Measurements from ENCODE around the gene SMPDL3B.

SMPDL3B gene, protein sequence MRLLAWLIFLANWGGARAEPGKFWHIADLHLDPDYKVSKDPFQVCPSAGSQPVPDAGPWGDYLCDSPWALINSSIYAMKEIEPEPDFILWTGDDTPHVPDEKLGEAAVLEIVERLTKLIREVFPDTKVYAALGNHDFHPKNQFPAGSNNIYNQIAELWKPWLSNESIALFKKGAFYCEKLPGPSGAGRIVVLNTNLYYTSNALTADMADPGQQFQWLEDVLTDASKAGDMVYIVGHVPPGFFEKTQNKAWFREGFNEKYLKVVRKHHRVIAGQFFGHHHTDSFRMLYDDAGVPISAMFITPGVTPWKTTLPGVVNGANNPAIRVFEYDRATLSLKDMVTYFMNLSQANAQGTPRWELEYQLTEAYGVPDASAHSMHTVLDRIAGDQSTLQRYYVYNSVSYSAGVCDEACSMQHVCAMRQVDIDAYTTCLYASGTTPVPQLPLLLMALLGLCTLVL

DNA sequence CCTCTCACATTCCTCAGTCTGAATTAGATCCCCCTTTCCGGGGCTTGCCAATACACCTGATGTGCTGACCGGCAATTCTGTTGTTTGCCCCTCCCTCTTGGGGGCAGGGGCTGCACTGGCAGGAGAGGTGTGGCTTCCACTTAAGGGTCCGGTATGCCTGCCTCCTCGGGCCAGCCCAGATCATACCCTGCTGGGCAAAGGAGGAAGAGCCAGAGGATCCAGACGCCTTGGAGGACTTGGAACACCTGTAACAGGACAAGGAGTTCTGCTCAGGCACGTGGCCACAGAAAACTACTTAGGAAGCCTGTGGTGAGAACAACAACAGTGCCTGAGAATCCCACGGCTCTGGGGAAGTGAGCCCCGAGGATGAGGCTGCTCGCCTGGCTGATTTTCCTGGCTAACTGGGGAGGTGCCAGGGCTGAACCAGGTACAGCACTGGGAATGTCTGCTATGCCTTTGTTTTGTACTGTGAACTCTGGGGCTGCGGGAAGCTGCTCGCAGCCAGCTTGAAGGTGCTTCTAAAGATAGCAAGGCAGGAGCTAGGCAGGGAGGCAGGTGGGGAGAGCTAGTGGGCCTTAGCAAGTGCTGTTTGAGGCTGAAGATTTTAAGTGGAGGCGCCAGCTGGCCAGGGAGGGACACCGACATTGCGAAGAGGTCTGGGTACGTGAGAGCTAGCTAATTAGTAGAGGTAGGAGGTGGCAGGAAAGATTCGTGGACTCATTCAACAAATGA, at the start of gene SMPDL3B:
Gene SMPDL3B (plus strand): TSS at position 183 of the 732 bp plus-strand sequence. CDS start 184 bp downstream, at position 367.
- DNase-seq, result peak; percentile 22

DNA sequence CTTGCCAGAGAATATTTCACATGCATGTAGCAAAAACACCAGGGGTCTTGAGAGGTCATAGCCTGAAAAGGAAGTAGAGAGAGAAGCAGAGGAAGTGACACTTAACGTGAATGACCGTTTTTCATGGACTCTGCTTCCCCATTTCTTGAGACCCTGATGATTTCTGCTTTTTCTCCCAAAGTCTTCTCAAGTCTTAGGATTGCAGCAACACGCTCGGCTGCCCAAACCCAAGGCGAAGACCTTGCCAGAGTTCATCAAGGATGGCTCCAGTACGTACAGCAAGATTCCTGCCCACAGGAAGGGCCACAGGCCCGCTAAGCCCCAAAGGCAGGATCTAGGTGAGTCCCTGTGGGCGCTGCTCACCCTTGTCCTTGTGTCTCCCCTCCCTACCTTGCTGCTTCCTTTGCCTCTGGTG, 49.7 kb upstream of the SMPDL3B start:
- DNase-seq, result no peak

DNA sequence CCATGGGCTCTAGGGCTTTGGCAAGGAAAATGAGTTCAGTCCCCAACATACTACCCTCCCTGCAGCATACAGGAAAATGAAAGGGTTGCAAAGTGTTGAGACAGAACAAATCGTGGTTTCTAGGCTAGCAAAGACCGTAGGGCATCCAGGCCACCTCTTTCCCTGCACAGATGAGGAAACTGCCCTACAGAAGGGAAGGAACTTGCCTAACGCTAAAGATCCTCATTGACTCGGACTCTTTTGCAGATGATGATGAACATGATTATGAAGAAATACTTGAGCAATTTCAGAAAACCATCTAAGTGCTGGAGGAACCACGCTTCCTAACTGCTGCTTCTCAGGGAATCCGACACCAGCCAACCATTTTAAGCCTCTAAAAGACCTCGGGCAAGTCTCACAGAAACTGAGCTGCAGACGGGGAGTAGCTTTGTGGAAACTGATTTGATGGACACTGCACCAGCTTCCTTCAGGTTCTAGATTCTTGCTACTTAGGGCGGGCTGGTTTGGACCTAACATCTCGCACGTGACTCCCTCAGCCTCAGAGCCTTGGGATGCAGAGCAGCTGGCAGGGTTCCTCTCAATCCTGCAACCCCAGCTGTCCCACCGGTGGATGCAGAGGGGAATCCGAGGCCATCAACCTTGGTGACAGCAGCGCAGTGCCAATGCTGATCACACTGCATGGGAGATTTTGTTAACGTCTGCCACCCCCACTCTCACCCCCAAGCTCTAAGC, 49.0 kb upstream of the SMPDL3B start:
- DNase-seq, result no peak

DNA sequence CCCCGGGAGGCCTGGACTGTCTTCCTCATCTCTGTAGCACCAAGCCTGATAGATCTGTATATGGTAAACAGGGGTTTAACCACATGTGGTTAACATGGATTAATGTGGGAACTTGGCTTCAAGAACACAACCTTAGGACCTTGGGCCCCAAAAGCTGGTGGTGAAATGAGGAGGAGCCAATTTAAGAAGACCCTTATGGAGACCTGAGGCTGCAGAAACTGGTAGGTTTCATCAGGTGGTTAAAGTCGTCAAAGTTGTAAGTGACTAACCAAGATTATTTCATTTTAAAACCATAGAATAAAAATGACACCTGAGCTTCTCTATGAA, 48.5 kb upstream of the SMPDL3B start:
- DNase-seq, result no peak

DNA sequence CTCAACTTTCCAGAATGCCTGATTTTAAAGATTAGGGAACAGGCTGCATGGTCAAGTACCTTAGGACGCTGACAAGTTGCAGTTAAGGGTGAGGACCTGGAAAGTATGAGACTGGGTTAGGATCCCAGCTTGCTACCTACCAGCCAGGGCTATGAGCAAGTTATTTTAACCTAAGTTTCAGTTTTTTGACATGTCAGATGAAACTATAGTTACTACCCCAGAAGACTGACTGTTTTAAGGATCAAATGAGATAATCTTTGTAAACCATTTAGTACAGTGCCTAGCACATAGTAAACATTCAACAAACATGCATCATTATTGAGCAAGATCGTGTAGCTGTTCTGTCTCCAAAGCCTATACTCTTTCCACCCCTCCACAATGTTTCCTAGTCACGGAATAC, 48.1 kb upstream of the SMPDL3B start:
- no peak for DNase-seq

DNA sequence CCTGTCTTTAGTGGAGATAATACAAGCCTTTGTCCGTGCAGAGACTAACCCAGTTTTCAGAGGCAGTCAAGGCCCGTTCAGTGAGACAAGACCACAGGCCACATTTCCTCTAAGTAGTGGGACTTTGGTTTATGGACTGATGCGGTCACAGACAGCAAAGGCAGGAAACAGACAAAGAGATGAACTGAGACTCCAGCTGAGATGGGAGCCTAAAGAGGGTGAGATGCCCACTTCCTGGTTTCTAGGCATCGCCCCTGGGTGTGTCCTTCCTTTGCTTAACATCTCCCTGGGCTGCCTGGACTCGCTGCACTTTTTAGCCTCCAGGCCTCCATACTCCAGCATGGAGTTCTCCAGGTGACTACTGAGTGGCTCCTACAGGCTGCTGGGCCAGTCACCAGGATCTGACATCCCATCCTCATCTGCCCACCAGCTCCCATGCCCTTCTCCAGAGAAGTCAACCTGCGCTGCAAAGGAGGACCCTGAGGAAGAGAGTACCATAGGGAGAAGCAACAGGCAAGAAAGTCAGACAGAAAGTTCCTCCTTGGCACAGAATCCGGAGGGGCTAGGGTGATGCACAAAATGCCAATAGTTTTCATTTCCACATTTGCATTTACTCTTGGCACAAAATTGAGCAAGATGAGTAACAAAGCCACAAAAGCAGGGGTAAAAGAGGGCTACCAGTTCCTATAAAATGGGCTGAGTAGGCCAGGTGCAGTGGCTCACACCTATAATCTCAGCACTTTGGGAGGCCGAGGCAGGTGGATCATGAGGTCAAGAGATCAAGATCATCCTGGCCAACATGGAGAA, 47.4 kb upstream of the SMPDL3B start:
- DNase-seq, result no peak

DNA sequence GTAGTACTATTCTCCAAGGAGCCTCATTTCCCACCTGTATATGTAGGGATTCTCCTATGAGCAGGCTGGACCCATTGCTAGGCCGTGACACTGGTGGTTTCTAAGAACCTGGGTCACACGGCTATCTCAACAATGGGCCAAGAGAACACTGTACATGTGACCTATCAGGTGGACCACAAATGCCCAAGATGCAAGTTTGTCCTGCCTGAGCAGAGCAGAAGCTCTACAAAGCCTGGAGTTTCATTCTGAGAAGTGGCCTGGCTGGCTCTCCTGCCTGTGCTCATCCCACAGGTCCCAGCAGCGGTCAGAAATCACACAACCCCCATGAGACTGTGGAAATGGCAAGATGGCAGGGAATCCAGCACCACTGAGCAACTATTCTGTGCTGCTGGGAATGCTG, 45.3 kb upstream of the SMPDL3B start:
- DNase-seq, result no peak

DNA sequence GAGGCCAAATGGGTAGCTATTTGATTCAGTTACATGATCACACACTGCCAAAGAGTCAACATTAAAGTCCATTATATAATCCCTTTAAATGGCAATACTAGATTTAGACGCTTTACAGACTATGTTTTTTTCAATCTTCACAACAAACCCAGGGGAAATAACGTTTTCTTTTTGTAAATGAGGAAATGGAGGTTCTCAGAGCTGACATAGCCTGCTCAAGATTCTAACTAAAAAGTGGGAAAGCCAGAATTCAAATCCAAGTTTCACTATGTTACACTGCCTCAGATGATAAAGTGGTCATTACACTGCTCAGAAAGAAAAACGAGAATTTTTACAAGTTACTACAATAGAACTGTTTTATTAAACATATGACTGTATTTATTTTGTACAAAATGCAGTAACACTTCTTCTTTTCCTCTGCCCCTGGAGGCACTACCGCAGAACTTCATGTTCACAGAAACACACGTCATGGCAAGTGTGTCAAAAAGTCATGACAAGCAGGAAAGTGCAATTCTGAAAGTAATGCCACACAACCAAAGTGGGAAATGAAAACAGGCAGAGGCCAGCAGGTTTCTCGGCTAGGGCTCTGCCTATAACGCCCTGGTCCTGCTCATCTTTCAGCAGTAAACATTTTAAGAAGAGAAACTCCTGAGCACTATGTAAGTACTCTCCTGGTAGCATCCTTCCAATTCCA, 43.5 kb upstream of the SMPDL3B start:
- DNase-seq, result no peak

DNA sequence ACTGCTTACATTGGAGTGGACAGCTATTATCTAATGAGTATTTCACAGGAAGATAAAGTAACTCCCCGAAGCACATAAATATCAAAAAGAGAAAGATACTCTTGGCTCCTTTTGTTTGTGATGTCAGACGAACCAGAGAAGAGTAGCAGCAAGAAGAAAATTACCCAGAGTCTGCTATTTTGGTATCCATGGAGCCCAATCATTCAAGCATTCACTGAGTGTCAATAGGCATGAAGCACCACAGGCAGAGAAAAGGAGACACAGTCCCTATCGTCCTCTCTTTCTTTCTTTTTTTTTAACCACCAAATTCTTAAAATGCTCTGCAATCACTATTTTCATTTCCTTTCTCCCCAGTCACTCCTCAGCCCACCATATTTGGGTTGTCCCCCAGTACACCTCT, 40.3 kb upstream of the SMPDL3B start:
- DNase-seq, result no peak

DNA sequence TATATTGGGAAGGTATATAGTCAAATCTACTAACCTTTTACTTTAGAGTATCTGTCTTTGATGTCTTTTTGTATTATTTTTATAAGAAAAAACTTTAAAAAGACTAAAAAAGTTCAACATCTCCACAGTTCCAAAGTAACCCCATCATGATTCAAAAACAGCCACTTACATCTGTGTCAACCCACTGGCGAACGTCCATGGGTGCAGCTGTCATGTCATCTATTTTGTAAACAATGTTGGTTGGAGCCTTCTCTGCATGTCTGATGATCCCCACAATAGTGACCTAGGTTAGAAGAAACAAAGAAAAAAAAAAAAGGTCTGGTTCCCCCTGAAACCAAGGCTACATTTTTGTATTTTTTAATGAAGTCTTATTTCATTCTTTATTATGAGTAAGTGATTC, 28.0 kb upstream of the SMPDL3B start:
- DNase-seq, result no peak

DNA sequence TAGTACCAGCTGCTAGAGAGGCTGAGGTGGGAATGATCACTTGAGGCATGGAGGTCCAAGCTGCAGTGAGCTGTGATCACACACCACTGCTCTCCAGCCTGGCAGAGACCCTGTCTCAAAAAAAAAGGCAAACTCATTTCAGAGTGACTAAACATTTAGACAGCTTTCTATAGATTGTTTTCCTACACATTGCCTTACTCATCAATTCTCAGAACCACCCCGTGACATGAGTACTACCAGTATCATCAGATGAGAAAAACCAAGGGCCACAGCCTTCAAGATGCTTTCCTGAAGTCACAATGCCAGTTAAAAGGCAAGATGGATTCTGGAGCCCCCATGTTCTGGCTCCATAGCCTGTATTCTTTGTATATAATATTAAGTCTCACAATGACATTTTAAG, 22.4 kb upstream of the SMPDL3B start:
- no peak for DNase-seq

DNA sequence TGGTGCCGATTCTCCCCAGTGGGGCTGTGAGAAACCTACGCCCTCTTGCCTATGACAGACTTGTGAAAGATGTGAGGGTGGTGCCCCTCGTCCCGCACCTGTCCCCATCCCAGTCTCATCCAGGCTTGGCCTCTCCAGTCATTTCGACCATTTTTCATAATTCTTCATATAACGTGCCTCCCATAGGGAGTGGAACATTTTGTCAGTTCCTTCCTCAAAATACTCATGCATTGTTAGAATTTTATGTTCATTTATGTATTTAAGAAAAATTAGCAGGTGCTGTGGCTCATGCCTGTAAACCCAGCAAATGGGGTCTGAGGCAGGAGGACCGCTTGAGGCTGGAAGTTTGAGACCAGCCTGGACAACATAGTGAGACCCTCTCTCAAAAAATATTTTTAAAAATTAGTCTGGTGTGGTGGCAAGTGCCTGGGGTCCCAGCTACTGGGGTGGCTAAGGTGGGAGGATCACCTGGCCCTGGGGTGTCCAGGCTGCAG, 19.7 kb upstream of the SMPDL3B start:
- DNase-seq, result no peak

DNA sequence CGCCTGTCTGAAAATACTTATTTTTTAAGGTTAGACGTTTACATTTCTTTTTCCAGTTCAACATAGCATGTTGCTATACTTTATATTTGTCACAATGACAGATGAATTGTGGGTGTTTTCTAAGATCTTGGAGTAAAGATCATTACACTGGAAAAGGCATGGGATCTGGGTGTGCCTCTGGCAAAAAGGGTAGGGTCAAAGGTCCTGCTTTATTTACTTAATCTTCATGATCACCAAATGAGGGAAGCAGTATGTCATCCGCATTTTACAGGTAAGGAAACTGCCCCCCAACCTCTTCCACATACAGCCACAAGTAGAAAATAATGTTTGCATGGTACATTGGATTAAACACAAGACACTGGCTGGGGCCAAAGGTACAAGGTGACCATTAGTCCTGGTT, 12.5 kb upstream of the SMPDL3B start:
- DNase-seq, result no peak

DNA sequence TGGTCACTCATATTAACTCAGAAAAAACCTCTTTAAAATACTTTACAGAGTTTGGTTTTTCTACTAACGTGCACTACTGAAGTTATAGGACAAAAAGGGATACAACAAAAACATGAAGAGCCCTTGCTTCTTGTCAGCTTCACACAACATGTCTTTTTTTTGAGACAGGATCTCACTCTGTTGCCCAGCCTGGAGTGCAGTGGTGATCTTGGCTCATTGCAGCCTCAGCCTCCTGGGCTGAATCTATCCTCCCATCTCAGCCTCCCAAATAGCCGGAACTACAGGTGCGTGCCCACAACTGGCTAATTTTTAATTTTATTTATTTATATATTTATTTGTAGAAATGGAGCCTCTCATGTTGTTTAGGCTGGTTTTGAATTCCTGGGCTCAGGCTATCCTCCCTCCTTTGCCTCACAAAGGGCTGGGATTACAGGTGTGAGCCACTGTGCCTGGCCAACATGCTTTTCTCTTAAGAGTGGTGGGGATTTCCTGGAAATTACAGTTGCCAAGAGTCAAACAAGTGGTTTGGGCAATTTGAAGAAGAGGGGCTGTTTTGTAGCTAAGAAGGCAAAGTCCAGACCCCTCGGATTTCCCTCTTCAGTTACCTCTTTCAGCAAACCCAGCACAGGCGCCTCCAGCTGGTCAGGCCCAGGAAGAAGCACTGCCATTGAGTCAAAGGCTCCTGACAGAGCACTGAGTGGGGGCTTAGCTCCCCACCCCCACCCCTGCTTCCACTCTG, 6.4 kb upstream of the SMPDL3B start:
- no peak for DNase-seq

DNA sequence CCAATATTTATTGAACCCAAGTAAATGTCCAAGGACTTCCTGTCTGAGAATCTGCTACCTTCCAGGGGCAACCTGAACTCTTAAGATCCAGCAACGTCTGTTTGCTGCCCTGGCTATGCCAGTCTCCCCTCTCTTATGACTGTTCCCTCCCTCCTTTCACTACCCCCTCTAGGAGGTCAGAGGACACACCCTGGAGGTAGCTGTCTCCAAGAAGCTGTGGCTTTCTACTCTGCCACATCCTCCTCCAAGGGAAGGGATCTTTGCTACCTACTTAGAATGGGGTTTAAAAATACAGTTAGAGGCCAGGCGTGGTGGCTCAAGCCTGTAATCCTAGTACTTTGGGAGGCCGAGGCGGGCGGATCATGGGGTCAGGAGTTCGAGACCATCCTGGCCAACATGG, 3.6 kb upstream of the SMPDL3B start:
- DNase-seq, result no peak

DNA sequence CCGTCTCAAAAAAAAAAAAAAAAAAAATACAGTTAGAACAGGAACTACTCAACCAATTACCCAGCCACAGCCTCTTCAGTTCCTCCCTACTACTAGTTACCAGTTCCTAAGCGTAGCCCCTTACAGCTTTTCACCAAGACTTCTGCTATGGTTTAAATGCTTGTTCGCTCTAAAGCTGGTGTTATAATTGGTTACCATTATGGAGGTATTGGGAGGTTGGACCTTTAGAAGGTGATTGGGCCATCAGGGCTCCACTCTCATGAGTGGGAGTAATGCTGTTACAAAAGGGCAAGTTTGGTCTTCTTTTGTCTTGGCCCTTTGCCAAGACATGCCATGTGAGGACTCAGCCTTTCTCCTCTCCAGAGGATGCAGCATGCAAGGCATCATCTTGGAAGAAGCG, 3.0 kb upstream of the SMPDL3B start:
- DNase-seq, result no peak

DNA sequence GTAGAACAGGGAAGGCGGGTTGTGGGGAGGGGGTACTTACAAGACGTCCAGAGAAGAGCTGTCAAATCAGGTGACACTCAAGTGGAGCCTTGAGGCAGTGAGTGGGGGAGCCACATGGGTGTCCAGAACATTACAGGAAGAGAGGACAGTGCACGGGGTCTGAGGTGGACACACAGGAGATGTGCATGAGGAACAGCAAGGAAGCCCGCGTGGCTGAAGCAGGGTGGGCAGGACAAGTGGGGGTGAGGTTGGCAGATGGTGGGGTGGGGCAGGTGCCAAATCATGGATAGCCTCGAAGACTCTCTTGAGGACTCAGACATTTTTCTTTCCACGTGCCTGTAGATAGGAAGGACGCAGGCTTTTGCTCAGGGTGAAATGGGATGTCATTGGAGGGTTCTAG, 921 bp downstream of the SMPDL3B start:
- no peak for DNase-seq

DNA sequence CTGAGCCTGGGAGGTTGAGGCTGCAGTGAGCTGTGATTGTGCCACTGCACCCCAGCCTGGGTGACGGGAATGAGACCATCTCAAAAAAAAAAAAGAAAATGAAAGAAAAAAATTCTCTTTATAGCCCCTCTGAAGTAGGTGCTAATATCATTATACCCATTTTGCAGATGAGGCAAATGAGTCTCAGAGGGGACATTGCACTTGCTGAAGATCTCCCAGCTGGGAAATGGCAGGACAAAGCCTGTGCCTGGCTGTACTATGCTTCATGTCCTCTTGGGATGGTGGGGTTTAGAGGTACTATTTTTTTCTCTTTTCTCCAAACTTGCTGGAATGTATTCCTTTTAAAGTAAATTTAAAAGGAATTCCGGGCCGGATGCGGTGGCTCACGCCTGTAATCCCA, 1.6 kb downstream of the SMPDL3B start:
- DNase-seq, result no peak

DNA sequence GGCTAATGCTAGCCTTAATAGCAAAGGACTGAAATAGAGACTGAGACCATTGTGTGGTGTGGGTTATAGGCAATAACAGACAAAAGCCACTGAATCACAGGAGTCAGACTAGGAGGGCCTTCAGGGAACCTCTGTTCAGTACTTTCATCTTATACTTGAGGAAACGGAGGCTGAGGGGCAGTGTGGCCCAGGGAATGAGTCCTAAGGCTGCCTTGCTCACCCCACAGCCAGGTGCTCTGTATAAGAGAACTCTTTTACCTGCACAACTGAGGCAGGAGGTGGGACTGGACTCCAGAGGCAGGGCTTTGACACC, 2.7 kb downstream of the SMPDL3B start:
- no peak for DNase-seq

DNA sequence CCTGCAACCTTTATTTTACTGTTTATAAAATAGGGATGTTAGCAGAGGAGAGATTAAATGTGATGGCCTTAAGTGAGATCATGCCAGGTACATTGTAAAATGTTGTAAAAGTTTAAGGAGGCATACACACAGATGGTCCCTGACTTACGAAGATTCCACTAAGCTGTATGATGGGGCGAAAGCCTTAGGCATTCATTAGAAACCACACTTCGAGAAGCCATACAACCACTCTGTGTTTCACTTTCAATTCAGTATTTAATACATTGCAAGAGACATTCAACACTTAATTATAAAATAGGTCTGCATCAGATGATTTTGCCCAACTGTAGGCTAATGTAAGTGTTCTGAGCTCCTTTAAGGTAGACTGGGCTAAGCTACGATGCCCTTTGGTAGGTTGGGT, 3.7 kb downstream of the SMPDL3B start:
- no peak for DNase-seq

DNA sequence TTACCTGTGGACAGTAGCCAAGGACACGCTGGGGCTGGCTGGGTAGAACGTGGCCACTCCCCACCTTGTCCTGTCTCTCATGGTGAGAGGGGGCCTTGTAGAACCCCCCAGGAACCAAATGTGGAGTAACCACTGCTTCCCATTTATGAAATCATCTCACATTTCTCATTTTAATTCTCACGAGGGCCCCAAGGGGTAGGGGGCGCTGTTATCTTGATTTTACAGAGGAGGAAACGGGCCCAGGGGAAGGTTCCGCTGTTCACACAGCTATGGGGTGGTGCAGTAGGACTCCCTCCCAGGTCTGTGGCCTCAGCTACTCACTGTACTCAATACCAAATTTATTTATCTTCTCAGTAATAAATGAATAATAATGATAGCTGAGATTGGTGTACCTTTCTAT, 5.5 kb downstream of the SMPDL3B start:
- DNase-seq, result no peak

Measured in retina (tissue), 1 donor.